GM21423 (cell line): ENCODE data around the gene PODN.

ENCODE experiments used
- ATAC-seq: cut with Tn5 transposase; IDR thresholded peaks from one replicate; pipeline ENCODE4 v1.9.1; 2021; ENCODE audit warnings: mild to moderate bottlenecking, moderate library complexity; ENCODE audit not compliant: unreplicated experiment

The PODN gene

GRCh38 chr1:53112861-53113260 is 50.8 kb downstream of the PODN start:
- ATAC-seq = no peak

GRCh38 chr1:53114090-53114489 is 52.1 kb downstream of the PODN start:
- no peak for ATAC-seq

DNA sequence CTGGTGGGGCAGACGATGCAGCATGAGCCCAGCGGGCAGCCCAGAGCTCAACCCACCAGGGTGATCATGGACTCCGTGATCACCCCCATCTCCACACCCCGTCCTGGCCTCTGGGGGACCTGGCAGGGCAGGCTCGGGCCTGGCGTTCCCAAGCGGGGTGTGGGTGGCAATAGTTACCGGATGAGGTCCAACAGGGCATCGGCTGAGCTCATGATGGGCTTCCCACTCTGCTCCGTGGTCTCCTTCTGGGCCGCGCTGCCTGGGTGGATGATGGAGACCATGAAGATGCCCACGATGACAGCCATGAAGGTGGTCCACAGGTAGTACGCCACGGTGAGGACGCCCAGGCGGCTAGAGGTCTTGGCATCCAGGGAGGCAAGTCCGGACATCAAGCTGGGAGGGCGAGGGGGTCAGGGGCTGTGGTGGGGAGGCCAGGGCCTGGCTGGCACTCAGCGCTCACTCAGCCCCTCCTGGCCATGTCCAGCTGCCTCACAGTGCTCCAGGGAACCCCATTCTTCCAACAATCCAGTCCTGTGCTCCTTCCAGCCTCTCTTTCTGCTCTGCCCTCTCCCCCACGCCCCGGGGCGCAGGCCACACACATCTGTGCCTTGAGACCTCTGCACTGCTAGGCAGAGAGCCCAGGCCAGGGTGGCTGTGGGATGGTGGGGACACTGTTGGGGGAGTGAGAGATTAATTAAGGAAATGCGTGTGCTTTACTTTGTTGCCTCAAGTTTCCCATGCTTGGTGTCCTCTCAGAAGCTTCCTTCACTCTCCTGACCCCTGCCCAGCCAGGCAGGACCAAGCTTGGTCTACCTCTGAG is 52.8 kb downstream of the PODN start:
- ATAC-seq = no peak

- ATAC-seq = no peak
Measured at GRCh38 chr1:53115403-53116306, 53.6 kb downstream of the PODN start.

DNA sequence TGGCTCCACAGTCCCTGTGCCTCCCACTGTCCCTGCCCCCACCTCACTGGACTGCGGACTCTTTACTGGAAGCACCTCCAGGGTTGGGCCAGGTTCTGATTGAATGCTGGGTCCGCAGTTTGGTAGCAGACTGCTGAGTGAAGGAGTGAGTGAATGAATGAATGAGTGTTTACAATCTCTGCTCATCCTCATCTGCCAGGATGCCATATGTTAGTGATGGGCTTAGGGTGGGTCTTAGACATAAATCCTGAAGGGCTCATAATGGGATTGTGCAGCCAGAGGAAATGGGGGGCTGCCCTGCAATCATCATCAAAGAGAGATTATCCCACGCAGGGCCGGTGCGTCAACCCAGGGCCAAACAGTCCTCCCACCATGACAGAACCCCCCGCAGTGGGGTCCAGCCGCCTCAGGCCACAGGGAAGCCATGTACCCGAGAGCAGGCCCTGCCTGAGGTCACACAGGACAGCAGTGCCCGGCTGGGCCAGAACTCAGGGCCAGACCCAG is 54.3 kb downstream of the PODN start:
- no peak for ATAC-seq

- ATAC-seq = no peak
Measured at GRCh38 chr1:53116933-53117600, 55.1 kb downstream of the PODN start.

DNA sequence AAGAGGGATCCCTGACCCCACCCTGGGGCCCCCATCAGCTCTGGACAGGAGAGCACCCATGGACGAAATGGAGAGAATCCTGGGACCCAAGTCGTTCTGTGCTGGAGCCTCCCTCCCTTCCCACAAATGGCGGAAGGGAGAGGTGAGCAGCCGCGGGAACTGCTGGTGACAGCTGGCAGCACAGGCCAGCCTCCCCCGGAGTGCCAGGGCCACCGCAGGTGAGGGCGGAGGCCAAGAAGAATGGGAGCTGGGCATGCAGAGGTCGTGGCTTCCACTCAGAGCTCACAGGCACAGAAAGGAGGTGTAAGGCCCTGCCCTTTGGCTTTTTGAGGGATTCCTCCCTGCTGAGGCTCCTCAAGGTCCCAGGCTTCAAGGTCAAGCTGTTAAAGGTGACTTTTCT is 55.8 kb downstream of the PODN start:
- ATAC-seq = no peak

DNA sequence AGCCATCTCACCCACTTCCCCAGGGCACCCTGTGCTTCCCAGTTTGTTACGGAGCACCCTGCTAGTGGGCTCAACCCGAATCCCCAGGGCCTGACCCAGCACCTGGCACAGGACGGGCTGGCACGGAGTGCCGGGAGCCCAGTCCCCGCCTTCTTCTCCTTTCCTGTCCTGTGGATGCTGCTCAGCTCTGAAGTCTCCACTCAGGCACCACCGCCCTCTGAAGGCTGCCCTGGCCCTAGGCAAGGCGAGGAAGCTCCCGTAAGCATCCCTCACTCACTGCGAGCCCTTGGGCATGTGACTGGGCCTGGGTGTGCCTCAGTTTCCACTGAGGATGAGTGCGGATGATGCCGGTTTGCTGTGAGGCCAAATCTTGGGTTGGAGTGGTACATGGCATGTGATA is 58.6 kb downstream of the PODN start:
- no peak for ATAC-seq

GRCh38 chr1:53121319-53122172 is 59.5 kb downstream of the PODN start:
- no peak for ATAC-seq

DNA sequence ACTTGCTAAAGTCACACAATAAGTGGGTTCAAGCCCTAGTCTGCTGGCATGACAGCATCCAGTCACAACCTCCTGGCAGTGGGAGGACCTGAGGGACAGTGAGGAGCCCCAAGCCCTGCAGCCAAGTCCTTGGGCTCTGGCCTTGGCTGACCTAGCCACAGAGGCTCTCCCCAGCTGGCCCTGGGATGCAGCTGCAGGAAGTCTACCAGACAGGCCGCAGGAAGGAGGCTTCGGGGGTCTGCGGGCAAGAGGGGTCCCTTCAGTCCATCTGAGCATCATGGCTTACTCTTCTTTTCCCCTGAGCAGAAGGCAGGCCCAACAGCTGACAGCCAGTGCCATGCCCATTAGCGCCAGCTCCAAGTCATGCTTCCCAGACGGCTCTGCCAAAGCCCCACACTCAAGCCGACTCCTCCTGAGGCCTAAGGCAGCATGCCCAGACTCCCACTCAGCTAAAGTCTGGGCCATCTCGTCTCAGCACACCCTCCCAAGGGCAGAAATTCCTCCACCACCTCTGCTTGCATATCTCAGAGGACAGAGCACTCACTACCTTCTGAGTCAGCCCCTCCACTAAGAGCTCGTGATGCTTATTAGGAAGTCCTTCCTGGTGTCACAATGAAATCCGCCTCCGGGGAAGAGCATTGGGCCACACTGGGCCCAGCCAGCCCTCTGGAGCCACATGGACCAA is 60.3 kb downstream of the PODN start:
- no peak for ATAC-seq

DNA sequence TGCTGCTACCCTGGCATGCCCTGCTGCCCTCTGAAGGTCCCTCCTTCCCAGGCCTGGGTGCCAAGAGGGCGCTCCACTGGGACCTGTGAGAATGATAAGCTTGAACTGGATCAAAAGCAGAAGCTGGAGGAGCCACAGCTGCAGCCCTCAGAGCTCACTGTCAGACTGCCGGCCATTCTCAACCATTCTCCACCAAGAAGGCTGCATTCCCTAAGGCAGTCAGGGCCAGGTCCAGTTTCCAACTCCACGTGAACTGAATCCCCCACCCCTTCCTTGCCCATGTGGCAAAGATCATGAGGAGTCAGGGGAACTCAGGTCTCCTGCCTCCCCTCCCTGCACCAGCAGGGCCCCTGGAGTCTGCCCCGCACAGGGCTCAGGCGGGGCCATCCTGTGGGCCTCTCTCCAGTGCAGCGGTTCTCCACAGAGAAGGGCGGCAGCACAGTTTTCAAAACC is 61.0 kb downstream of the PODN start:
- no peak for ATAC-seq

DNA sequence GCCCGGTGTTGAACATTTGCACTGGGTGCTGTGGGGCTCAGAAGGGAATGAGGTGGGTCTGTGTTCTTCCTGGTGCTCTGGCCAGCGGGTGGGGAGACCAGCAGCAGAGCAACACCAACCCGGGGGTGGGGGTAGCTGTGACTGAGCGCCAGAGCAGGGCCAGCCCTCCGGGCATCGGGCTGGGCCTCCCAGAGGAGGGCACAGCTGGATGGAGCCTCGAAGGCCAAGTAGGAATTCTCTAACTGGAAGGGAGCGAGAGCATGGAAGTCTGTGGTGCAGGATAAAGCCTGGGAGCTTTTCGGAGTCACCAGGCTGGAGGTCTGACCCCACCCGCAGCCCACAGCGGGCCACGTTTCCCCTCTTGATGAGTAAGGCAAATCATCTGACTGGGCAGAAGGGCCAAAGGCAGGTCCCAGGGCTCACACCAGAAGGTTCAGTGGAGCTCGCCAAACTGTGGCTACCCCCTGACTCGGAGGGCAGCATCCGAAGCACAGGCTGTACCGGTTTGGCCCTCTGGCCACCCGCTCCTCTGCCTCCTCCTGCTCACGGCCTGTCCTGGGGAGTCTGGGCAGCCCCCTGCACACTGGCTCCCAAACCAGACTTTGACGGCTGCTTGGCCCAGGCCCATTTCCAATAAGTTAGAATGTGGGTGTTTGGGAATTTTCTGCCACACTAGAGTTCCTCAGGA is 61.6 kb downstream of the PODN start:
- ATAC-seq = no peak

DNA sequence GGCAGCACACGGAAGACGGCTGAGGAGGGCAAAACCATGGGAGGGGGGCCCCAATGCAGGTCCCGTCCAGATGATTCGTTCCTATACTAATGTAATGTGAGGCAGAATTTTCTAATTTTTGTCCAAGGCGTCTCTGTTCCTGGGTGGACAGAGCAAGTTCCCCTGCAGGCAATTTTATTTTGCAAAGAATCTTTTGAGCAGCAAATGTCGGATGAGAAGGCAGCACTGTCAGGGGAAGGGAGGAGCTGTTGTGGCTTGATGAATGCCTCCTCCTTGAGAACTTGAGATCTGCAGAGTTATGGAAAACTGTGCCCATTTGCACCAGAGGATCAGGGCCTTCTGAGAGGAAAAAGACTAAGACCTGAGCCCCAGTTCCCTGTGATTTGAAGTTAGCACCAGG is 63.1 kb downstream of the PODN start:
- ATAC-seq = no peak

DNA sequence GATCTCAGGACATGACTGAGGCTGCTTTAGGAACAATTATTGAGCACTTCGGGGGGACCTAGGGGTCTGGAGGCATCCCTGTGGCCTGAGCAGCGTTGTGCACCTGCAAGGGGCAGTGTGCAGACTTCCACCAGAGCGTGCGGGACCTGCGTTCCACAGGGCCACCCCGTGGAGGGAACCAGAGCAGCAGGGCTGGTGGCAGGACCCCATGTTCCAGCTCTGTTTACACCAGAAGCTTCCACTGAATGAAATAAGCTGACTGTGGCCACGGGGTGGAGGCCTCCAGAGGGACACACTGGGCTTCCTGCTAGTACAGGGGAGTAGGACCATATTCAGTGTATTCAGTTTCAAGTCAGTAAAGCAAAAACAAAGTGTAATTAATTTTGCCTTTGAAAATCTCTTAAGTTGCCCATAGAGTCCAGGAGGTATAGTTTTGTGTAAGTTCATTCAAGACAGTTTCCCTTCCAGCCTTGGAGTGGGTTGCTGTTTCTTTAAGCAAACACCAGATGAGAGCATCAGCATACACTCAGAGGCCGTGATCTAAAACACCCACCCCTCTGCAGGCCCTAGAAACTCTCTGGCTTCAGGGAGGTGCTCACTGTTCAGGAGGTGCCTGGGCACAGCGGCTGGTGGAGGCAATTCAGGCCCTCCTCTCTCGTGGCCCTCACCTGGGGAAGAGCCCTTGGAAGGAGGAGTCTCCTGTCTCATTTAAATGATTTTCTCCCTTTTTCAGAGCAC is 63.8 kb downstream of the PODN start:
- ATAC-seq = no peak

DNA sequence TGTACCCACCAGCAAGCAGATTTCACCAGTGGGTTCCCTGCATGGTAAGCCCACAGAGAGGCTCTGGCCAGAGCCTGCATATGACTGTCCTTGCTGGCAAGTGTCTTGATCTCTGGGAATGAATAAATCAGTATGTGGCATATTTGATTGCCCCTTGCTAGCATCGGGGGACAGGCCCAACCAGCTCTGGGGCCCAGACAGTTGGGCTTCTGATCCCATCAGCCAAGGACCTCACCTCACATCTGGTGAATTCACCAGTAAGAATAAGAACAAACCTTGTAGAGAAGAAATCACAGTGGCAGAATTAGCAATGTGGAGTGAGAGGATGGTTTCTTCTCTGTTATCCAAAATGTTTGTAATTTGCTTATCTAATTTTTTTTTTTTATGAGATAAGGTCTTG is 64.5 kb downstream of the PODN start:
- ATAC-seq = no peak

- ATAC-seq = no peak
Measured at GRCh38 chr1:53127546-53127945, 65.5 kb downstream of the PODN start.

DNA sequence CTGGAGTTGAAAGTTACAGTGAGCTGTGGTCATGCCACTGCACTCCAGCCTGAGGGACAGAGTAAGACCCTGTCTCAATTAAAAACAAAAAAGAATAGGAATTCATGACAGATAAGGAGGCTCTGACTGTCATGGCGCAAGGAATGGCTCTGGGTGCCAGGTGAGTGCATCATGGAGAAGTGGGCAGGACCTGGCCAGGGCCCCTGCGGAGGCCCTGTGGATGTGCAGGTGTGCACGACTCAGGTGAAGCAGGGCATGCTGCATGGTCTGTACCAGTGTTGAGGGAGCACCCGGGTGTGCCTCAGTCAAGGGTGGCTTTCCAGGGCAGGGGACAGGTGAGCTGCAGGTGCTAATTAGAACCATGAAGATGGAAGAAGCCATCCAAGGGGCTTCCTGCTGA is 66.4 kb downstream of the PODN start:
- ATAC-seq = no peak

- no peak for ATAC-seq
Measured at GRCh38 chr1:53129891-53130597, 68.0 kb downstream of the PODN start.
